ENCODE data around the gene GDF9. TPM values are rescaled to one million over a fixed set of nuclear protein-coding genes. Genes with fewer than 3 reads are reported as not detected.
"Not testable (repeated sequence)": the region's sequence is repeated elsewhere in the genome, so short reads cannot be mapped to it uniquely, and the experiment has no call there.

Gene GDF9
- total RNA-seq, 2 donors from 2014 or later = 0.09 to 0.50 TPM

DNA sequence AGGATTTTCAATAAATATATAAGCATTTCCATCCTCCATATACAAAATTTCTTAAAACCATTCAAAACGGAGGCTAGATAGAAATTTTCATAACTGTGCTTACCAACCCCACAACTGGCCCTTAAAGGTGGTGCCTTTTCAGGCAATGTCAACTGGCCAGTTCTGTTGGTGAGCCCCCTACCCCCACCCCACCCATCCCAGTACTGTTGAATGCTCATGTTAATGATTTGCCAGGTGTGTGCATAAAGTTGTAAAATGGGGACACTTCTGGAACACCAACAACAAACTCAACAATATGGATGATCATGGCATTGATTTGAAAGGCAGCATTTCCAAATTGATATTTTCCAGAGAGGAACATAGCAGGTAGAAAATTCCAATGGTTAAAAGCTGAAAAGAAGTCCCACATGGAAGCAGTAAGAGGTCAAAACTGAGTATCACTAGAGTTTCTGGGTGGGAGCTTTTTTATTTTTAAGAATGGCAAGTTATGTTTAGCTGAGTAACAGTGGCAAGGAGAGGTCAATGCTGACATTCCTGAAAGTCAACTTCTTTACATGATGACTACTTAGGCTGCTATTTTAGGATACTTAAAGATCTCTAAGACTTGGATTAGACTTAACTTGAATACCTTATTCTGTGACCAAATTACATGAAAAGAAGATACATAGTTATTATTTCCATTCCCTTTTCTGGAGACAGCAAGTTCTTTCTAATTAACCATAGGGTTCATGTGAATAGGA, 9.9 kb upstream of the GDF9 start:
- DNase-seq (no peak), ATAC-seq (no peak)
- intact Hi-C loops (cut with DNase I, micrococcal nuclease) = no loop called here

DNA sequence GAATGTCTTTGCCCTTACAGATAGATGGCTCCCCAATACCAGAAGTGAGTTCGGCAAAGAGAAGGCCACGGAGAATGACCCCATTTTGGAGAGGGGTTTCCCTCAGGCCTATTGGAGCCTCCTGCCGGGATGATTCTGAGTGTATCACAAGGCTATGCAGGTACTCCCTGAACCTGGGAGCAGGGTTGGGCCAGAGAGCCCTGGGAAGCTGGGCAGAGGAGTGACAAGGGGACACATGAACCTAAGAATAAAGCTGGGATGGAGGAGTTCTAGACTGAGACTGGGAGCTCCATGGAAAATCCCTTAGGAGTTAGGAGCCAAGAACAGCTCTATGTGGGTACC, 7.6 kb upstream of the GDF9 start:
- intact Hi-C loops (cut with DNase I, micrococcal nuclease) = no loop called here
- ATAC-seq (no peak), DNase-seq (no peak)

DNA sequence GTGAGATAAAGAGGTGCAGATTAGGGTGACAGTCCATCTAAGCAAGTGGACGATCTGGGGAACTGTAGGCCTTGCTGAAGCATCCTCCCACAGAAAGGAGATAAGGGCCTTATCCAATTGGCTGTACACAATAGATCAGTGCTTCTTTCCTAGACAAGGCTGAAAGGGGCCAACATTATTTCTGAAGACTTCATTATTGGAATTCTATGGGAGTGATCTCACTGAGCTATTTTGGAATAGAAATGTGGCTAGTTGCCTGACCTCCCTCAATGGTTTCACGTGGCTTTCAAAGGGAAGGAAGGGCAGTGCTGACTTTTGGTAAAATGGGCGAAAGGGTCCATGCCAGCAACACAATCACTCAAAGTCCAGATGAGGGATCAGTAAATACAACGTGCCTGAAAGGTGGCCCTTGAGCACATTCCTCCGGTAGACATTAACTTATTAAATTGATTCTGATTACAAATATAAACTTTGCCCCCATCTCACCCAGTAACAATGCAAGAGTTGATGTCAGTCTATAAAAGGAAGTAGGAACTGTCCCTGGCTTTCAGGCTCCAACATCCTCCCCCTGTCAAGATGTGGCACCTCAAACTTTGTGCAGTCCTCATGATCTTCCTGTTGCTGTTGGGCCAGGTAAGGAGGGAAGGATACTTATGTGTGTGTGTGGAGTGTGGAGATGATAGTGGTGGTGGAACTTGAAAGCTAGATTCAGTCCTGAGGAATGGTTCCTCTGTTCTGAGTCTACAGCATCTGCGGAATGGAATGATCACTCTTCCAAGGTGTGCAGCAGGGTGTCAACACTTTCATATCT, 7.1 kb upstream of the GDF9 start, which contains the start of gene LEAP2:
LEAP2 (plus strand) TSS at position 550 of the 811 bp plus-strand sequence; CDS start at position 577, 27 bp downstream.
- intact Hi-C loops (cut with DNase I, micrococcal nuclease) = no loop called here

DNA sequence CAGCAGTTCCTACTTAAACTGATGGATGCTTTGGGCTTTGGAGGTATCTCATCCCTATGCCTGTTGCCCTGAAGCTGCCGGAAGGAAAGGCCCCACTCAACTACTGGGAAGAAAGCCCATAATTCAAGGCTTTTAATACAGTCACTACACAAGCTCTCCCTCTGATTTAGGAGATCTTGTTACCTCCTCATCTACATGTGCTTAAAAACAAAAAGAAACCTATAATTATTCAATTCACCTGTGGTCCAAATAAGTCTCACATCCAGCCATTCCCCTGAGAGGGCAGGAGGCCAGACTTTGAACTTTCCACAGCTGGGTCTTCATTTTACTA, 6.5 kb upstream of the GDF9 start:
- intact Hi-C loops (cut with DNase I, micrococcal nuclease) = no loop called here
- ATAC-seq (no peak), DNase-seq (no peak)

More for the DNA sequence above, 7.1 kb upstream of the GDF9 start, which contains the start of gene LEAP2:
- DNase-seq = no peak
- peak; percentile 73 for ATAC-seq

DNA sequence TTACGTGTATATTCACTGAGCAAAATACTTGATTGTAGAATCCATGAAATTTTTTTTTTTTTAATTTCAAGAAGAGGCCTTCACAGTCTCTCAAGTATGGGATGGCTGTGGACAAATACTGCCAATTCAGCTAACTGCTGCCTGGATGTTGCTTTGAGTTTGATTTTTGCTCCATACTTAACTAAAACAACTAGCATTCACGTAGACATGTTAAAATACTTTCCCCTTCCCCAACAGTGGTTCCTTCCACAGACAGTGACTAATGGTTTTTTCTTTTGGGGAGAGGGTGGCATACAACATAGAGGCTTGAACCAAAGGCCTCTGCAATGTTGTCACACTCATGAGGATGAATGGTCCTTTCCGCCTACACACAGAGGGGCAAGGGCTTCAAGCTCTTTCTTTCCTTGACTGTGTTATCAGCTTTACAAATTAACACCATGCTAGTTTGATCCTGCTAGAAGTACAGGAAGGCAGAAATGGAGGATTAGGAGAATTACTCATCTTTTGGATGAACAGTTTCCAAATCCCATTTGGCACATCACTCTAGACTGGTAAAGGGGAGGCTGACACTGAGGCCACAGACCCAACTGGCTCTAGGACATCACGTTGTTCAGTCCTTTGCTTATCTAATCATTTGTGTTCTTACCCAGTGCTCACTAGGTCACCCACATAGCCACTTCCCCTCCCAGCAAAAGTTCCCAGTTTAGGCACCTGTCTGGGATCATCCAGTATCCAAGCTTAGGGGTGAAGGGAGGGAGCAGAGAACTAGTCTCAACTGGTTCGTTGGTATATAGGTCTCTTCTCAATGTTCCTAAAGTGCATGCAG, 5.4 kb upstream of the GDF9 start:
- ATAC-seq (no peak), DNase-seq (no peak)
- intact Hi-C loops (cut with DNase I, micrococcal nuclease) = no loop called here

DNA sequence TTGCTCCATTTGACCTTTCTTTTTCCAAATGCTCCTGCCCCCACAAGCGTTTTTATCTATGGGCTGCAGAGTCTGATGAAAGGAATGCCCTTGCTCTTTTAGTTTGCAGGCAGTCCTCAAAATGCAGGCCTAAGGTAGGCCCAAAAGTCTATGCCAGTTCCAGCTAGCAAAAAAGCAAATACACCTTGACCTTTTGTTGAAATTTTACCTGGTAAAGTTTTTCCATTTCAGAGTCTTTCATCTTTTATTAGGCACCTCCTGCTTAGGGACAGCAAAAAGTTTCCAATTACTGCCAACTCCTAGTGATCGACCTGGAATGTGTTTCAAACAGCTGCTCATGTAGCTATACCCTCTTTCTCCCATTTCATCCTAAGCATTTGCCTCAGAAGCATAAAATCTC, 4.5 kb upstream of the GDF9 start:
- intact Hi-C loops (cut with DNase I, micrococcal nuclease) = no loop called here
- ATAC-seq = no peak

DNA sequence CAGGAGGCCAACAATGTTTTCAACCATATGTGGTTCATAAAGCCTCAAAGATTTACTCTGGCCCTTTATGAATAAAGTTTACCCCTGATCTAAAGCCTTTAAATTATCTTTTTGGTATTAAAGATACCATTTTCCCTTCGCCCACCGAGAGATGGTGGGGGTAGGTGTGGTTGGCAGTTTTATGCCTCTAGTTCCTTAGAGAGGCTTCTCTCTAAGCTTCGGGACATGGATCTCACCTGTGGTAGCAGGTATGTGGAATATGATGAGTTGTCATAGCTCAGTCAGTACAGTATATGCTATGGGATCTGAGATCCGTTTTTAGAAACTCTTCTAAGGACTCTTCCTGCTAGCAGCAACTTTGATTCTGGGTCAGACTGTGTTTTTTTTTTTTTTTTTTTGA, 2.5 kb upstream of the GDF9 start:
- intact Hi-C loops (cut with DNase I, micrococcal nuclease) = no loop called here
- DNase-seq (no peak), ATAC-seq (no peak)

More for the DNA sequence above, 4.5 kb upstream of the GDF9 start:
- DNase-seq = no peak

DNA sequence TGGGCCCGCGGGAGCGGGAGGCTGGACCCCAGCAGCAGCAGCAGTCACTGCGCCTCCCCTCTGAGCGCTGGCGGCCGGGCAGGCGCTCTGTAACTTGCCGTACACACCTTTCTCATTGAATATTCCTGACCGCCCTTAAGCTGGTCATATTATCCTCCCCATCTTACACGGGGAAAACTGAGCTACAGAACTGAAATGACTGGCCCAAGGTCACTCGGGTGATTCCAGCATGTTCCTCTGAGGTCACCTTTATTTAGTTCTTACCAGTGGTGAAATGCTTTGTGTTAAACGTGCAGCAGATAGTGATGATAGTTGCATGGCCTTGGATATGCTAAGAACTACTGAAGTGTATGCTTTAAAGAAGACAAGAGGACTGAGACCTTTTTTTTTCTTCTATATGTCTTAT, 780 bp upstream of the GDF9 start:
- no peak for DNase-seq
- peak; percentile 34 for ATAC-seq
- intact Hi-C loops (cut with DNase I, micrococcal nuclease) = no loop called here

DNA sequence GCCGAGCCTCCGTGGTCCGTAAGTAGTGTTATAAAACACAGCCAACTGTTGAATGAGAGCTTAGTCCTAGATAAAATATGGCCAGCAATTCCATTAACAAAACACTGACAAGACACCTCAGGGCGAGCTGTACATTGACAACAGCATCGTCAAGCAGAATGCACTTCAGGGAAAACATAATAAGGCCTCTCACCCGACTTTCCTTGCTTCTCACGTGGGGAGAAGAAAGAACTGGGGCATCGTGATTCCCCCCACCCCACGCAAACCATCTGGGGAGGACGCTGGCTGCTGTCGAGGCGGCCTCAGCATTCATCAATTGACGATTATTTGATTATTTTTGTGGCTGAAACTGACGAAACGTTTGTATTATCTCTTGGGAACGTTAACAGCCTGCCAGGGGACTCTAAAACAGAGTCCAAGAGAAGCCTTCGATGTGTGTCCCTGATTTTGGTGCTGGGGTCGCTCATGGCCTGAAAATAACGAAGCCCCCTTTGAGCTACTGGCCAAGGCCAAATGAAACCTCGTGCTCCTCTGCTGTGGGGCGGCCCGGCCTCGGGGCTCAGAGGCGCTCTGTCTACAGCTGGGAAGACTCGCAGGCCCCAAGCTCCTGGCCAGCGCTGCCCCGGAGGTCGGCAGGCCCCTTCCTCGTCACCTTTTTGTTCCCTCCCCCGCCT, 464 bp downstream of the GDF9 start:
- DNase-seq (no peak), ATAC-seq (no peak)
- intact Hi-C loops (cut with DNase I, micrococcal nuclease) = no loop called here

DNA sequence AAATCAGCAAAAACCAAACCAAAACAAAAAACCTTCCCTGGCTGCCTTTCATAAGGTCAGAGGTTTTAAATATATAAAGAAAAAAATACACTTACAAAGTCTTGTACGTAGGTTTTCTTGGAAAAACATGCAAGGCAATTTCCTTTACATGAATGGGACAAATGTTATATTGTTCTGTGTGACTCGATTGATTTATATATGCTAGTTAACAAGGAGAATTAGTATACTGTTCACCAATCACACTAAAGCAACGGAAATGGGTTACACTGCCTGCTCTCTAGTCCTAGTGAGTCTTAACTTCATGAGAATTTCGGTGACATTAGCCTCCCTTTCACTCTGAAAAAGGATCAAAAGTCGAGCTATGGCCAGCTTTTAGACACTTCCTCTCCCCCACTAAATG, 5.5 kb downstream of the GDF9 start:
- DNase-seq (no peak), ATAC-seq (no peak)
- intact Hi-C loops (cut with DNase I, micrococcal nuclease) = no loop called here

DNA sequence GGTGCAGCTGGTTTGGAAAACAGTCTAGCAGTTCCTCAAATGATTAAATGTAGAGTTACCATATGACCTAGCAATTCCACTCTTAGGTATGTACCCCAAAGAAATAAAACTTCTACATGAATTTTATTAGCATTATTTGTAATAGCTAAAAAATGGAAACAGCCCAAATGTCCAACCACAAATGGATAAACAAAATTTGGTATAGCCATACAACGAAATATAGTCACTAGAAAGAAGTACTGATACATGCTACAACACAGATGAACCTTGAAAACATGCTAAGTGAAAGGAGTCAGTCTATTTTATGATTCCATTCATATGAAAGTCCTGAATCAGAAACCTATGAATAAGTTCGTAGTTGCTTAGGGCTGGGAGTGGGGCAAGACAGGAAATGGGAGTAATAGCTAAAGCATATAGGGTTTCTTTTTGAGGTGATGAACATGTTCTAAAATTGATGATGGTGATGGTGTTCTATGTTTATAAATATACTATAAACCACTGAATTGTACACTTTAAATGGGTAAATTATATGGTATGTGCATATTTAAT, 6.3 kb downstream of the GDF9 start:
- no peak for DNase-seq
- ATAC-seq = no peak
- intact Hi-C loops (cut with DNase I, micrococcal nuclease) = no loop called here

DNA sequence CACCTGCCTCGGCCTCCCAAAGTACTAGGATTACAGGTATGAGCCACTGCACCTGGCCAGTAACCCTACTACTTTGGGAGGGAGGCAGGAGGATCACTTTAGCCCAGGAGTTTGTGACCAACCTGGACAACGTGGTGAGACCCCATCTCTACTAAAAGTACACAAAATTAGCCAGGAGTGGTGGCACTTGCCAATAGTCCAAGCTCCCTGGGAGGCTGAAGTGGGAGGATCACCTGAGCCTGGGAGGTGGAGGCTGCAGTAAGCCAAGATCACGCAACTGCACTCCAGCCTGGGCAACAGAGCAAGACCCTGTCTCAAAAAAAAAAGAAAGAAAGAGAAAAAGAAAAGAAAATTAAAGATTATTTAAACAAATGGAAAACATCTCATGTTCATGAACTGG, 10.3 kb downstream of the GDF9 start:
- no peak for ATAC-seq
- DNase-seq = no peak
- intact Hi-C loops (cut with DNase I, micrococcal nuclease) = no loop called here

DNA sequence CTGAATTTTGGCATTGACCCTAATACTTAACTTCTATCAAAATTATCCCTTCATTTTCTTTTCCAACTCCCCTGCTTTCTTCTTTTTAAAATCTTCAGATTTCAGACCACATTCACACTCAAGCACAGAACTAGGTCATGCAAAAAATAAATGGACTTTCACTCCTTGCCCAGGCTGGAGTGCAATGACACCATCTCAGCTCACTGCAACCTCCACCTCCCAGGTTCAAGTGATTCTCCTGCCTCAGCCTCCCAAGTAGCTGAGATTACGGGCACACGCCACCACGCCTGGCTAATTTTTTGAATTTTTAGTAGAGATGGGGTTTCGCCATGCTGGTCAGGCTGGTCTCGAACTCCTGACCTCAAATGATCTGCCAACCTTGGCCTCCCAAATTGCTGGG, 11.3 kb downstream of the GDF9 start:
- ATAC-seq; DNase-seq; intact Hi-C loops (cut with DNase I, micrococcal nuclease): not testable (repeated sequence)

DNA sequence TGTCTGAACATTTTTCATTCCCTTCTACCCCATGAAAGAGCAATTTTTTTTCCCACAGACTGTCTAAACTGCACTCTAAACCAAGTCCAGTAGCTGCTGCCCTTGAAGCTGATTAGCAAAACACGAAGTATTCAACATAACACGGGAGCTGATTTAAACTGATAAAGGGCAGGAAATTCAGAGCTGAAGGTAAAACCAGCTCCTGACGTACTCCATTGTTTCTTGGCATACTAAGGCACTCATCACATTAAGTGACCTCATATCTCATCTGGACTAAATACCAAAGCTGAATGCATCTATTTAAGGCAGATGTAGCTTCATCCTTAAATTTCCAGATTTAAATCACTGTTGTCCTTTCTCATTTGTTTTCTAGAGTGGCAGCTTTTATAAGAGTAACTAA, 12.0 kb downstream of the GDF9 start:
- intact Hi-C loops (cut with DNase I, micrococcal nuclease) = no loop called here
- DNase-seq = no peak
- ATAC-seq = no peak

DNA sequence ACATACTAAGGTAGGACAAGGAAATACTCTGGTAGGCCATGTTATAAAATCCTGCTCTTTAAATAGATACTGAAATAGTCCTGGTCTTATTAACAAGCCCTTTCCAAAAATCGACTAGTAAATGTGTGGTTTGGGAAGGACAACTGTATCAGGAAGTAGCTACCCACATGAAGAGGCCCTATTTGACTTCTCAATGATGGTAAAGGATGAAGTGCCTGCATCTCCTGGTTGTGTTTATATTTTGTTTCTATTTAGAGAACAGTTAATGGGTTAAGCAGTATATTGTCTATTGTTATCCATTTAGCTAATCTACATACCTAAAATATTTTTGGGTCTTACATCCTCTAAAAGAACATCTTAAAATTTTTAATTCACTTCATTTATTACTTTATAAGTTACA, 12.5 kb downstream of the GDF9 start:
- DNase-seq (no peak), ATAC-seq (no peak)
- intact Hi-C loops (cut with DNase I, micrococcal nuclease) = no loop called here

DNA sequence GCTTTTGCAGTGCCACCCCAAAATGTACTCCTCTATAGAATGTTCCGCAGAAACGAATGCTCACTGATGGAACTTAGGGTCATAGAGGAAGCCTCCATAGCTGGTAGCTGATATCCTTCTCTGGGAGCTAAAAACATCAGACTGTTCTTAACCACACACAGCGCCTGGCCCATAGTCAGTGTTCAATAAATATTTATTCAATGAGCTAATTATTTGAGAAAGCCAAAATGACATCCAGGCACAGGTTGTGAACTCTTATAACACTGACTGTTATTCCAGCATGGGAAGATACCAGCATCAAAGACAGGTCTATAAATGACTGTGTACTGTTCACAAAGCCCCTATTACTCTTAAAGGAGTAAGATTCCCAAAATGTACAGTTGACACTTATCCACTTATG, 12.9 kb downstream of the GDF9 start:
- intact Hi-C loops (cut with DNase I, micrococcal nuclease) = no loop called here
- DNase-seq (no peak), ATAC-seq (no peak)

DNA sequence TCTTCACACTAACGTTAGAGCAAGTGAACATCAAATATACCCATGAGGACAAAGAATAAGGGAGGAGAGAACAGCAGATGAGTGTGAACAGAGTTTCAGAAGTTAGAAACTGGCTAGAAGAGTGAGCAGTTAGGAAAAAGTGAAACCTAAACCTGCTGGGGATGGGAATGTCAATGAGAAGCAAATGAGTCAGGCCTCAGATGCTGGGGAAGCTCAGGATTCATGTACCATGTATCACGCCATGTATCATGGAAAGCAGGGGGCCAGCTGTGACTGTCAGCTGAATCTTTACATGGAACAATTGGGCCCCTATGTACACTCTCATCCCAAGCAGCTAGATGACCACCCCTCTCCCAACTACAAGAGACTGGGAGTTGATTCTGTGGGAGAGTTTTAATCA, 16.2 kb downstream of the GDF9 start:
- no peak for DNase-seq
- ATAC-seq = no peak
- intact Hi-C loops (cut with DNase I, micrococcal nuclease) = no loop called here

DNA sequence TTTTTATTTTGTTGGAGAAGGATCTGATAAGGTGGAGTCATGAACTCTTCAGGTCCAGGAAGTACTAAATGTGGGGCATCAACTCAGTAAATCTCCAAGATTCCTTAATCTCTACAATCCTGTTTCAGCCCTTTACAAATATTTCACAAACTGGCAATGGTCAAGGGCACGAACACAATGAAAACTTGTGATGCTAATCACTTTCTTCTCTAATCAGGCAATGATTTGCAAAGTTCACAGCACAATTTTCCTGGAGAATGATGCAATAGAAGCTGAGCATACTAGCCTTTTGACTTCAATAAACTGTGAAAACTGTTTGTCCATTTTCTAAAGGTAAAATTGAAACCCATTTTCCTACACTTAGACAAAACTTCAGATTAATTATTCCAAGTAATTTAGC, 16.9 kb downstream of the GDF9 start:
- ATAC-seq (no peak), DNase-seq (no peak)
- intact Hi-C loops (cut with DNase I, micrococcal nuclease) = no loop called here

DNA sequence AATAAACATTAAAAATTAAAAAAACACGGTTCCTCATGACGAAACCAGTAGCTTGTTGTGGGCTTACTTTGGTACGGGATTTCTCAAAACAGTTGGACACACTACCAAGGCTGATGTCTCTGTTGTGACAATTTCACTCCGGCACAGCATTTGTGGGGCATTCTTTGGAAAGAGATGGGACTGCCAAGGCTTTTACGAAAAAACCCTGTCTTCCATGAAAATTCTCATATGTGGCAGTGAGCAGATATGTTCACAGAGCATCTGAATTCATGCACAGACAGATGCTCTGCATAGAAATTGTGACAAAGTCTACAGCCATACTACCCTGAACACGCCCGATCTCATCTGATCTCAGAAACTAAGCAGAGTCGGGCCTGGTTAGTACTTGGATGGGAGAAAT, 18.0 kb downstream of the GDF9 start:
- DNase-seq (no peak), ATAC-seq (no peak)
- intact Hi-C loops (cut with DNase I, micrococcal nuclease) = no loop called here

Measured in left colon (tissue), 2 donors.